Cardiac fibroblast (primary cell): ENCODE data around the gene USP25.

ENCODE experiments used
- DNase-seq, 2 donors: peaks; one replicate each; pipeline versions ENCODE4 v3.0.0 to v3.0.0-alpha.2; 2010; ENCODE audit warnings: low read depth in 2 of 2
- H3K4me3 ChIP-seq, 2 donors: replicated peaks in 1 of 2; 1 replicate in 1 of 2; 2 replicates in 1 of 2; pipeline ENCODE4 v1.5.1; 2011; ENCODE audit warnings: low read depth in 2 of 2, low read length in 2 of 2, mild to moderate bottlenecking in 2 of 2, moderate library complexity in 1 of 2
- TF ChIP-seq, protein P1 (sequence below): IDR thresholded peaks from one replicate; pipeline ENCODE4 v1.5.1; 2011; ENCODE audit warnings: low read depth, mild to moderate bottlenecking, low read length, inconsistent platforms

The USP25 gene

DNA sequence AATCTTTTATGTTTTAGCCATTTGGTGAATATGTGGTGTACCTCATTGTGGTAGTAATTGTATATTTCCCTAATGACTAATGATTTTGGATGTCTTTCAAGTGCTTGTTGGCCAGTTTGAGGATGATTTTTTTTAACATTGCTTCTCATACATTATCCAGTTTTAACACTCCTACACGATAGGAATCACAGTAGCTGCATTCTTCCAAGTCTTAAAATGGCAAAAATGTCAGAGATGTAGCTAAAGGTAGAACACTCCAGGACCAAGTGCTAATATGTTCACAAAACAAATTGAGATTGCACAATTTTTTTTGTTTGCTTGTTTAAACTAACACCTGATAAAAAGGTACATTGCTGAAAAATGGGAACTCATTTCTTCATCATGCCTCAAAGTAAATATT, 11.7 kb downstream of the USP25 start:
- TF ChIP-seq, protein P1, sequence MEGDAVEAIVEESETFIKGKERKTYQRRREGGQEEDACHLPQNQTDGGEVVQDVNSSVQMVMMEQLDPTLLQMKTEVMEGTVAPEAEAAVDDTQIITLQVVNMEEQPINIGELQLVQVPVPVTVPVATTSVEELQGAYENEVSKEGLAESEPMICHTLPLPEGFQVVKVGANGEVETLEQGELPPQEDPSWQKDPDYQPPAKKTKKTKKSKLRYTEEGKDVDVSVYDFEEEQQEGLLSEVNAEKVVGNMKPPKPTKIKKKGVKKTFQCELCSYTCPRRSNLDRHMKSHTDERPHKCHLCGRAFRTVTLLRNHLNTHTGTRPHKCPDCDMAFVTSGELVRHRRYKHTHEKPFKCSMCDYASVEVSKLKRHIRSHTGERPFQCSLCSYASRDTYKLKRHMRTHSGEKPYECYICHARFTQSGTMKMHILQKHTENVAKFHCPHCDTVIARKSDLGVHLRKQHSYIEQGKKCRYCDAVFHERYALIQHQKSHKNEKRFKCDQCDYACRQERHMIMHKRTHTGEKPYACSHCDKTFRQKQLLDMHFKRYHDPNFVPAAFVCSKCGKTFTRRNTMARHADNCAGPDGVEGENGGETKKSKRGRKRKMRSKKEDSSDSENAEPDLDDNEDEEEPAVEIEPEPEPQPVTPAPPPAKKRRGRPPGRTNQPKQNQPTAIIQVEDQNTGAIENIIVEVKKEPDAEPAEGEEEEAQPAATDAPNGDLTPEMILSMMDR: no peak
- peak; percentile 27 to 59 for DNase-seq
- H3K4me3 ChIP-seq: no peak overlapping the region

DNA sequence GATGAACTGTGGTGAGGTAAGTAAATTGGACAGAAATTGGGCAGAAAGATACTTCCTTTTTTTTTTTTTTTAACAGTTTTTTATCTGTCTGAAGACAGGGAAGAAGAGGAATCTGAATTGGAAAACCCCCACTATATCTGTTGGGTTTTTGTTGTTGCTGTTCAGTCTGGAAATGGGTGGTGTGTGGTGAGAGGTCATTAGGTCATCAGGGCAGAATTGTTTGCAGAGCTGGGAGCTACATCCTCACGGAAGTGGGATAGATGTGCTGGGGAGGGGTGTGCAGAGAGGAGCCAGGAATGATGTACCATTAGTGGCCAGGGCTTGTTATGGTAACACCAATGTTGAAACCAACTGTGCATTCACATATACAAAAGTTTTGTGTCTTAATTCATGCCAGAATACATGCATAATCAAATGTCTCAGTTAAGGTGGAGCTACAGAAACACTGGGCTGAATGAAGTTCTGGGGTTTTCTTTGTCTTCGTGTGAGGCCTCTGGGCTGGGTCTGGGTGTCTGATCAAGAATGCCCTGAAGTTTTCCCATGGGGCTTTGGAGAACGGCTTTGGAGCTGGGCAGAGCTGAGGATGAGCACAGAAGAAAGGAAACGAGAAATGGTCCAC, 12.4 kb downstream of the USP25 start:
- no peak for DNase-seq
- TF ChIP-seq, protein P1: no peak
- no peak overlapping the region for H3K4me3 ChIP-seq

DNA sequence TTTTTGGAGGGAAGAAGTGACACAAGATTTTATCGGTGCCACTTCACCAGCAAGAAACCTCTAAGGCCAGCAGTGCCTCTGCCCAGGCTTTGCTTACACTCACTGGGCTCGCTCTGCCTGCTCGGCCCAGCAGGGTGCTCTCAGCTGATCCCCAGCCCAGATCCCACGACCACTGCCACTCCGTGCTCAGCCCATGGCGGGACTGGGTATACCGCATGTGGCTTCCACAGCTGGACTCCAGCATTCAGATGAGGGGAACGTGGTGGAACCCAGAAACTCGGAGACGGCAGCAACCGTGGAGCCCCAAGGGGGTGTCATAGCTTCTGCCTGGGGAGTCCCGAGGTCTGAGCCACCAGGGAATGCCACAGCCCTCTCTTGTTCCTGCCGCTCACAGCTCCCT, 12.9 kb downstream of the USP25 start:
- TF ChIP-seq, protein P1: no peak
- DNase-seq: no peak
- H3K4me3 ChIP-seq: no peak overlapping the region

DNA sequence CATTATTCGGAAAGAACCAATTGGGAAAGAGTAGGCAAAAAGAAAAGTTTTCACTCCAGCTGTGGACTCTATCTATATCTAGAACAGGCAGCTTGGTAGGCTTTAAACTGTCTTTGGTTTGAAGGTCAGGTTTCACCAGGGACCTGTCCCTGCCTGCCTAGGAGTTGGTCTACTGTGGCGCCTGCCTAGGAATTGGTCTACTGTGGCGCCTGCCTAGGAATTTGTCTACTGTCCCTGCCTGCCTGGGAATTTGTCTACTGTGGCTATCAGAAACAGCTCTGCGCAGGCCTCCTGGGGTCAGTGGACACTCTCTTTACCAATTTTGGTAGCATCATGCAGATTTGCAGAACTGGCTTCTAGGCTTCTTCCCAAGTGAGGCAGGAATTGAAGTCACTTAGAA, 13.8 kb downstream of the USP25 start:
- H3K4me3 ChIP-seq: no peak overlapping the region
- DNase-seq: no peak
- TF ChIP-seq, protein P1: no peak

GRCh38 chr21:15744926-15745325, 15.1 kb downstream of the USP25 start:
- DNase-seq: no peak
- TF ChIP-seq, protein P1: no peak
- H3K4me3 ChIP-seq: no peak overlapping the region

- H3K4me3 ChIP-seq: no peak overlapping the region
- TF ChIP-seq, protein P1: no peak
- DNase-seq: no peak
These were observed 18.8 kb downstream of the USP25 start for GRCh38 chr21:15748586-15748985.

GRCh38 chr21:15749082-15749860, 19.5 kb downstream of the USP25 start:
- TF ChIP-seq, protein P1: no peak
- peak; percentile 25 to 36 for DNase-seq
- H3K4me3 ChIP-seq: no peak overlapping the region
